ENCODE data around the gene VOPP1.

GRCh38 chr7:55533729-55534080 is 38.6 kb downstream of the VOPP1 start:
- TF ChIP-seq, protein P1, sequence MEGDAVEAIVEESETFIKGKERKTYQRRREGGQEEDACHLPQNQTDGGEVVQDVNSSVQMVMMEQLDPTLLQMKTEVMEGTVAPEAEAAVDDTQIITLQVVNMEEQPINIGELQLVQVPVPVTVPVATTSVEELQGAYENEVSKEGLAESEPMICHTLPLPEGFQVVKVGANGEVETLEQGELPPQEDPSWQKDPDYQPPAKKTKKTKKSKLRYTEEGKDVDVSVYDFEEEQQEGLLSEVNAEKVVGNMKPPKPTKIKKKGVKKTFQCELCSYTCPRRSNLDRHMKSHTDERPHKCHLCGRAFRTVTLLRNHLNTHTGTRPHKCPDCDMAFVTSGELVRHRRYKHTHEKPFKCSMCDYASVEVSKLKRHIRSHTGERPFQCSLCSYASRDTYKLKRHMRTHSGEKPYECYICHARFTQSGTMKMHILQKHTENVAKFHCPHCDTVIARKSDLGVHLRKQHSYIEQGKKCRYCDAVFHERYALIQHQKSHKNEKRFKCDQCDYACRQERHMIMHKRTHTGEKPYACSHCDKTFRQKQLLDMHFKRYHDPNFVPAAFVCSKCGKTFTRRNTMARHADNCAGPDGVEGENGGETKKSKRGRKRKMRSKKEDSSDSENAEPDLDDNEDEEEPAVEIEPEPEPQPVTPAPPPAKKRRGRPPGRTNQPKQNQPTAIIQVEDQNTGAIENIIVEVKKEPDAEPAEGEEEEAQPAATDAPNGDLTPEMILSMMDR (IDR thresholded peaks at IDR 0.05): no peak
- TF ChIP-seq POLR2A (IDR thresholded peaks at IDR 0.05) (no peak), EP300 (IDR thresholded peaks at IDR 0.05) (no peak)

All from ovary (tissue), 3 donors.